OCI-LY1 (cell line): Measurements from ENCODE around the gene MRPS22.

Experiments
- CTCF ChIP-seq: fragments of 200-600 bp; sonication (generic), shearing (Covaris generic); IDR thresholded peaks from 2 replicates; pipeline ENCODE4 v1.5.1; 2017; ENCODE audit warnings: mild to moderate bottlenecking, antibody characterized with exemption, low read length, moderate library complexity, mixed read lengths
- EZH2 ChIP-seq: fragments of 200-600 bp; sonication (generic), shearing (Covaris generic); IDR thresholded peaks from 2 replicates; pipeline ENCODE4 v1.8.0; 2017; ENCODE audit warnings: borderline replicate concordance, mixed run types, mild to moderate bottlenecking, antibody characterized with exemption, low read length, moderate library complexity, mixed read lengths

- TF ChIP-seq CTCF, result no peak
- TF ChIP-seq EZH2, result no peak
Observed at GRCh38 chr3:139324456-139324855, 19.4 kb upstream of the MRPS22 start.
